ENCODE data around the gene ALOXE3.

Gene ALOXE3

GRCh38 chr17:8159459-8160223, 41.3 kb upstream of the ALOXE3 start:
- ChIA-PET CTCF (interaction anchor here (0.7 to 3.7 kb wide), 15 partner anchors 9 to 66 kb away, joined by 3 to 13 read pairs (median 5); partner anchors contain the start of genes BORCS6, HES7 and TMEM107), POLR2A (interaction anchor here (1.5 to 1.9 kb wide), 2 partner anchors 14 to 16 kb away, joined by 4 to 6 read pairs; no protein-coding TSS in a partner anchor)
- DNase-seq (ENCODE audit: extremely low spot score), result no peak
- no peak for TF ChIP-seq CTCF (IDR thresholded peaks at IDR 0.05; ENCODE audit: control extremely low read depth, extremely low read depth, low read depth, missing control alignments)

- no peak for DNase-seq (ENCODE audit: extremely low spot score)
- TF ChIP-seq CTCF (IDR thresholded peaks at IDR 0.05; ENCODE audit: control extremely low read depth, extremely low read depth, low read depth, missing control alignments), result no peak
- ChIA-PET CTCF (interaction anchor here (0.7 to 3.7 kb wide), 23 partner anchors 9 to 85 kb away, joined by 3 to 20 read pairs (median 5); partner anchors contain the start of genes ALOXE3, BORCS6, HES7 and TMEM107), POLR2A (interaction anchor here (0.7 to 1.5 kb wide), 4 partner anchors 14 to 35 kb away, joined by 3 to 10 read pairs (median 4); partner anchors contain the start of genes BORCS6 and HES7)
These were observed 40.7 kb upstream of the ALOXE3 start for GRCh38 chr17:8159032-8159400.

- ChIA-PET CTCF (interaction anchor here (0.5 to 3.7 kb wide), 27 partner anchors 9 to 180 kb away, joined by 3 to 20 read pairs (median 5); partner anchors contain the start of genes ALOXE3, BORCS6, HES7 and TMEM107), POLR2A (interaction anchor here (0.6 to 1.5 kb wide), 7 partner anchors 11 to 130 kb away, joined by 3 to 10 read pairs (median 4); partner anchors contain the start of genes BORCS6, HES7 and RANGRF)
- peak; percentile 86 for TF ChIP-seq CTCF (IDR thresholded peaks at IDR 0.05; ENCODE audit: control extremely low read depth, extremely low read depth, low read depth, missing control alignments)
- DNase-seq (ENCODE audit: extremely low spot score), result peak; percentile 83
These were observed 40.1 kb upstream of the ALOXE3 start for GRCh38 chr17:8158267-8159031.

- CTCF ChIA-PET, result interaction anchor here (0.7 to 4.4 kb wide), 11 partner anchors 11 to 62 kb away, joined by 3 to 46 read pairs (median 6); partner anchors contain the start of genes ALOXE3, BORCS6 and TMEM107
- POLR2A ChIA-PET, result interaction anchor here (0.6 to 4.1 kb wide), 7 partner anchors 11 to 139 kb away, joined by 3 to 37 read pairs (median 4); partner anchors contain the start of genes SLC25A35 and TMEM107
- DNase-seq (ENCODE audit: extremely low spot score), result peak; percentile 96
- no peak for TF ChIP-seq CTCF (IDR thresholded peaks at IDR 0.05; ENCODE audit: control extremely low read depth, extremely low read depth, low read depth, missing control alignments)
These were observed 38.1 kb upstream of the ALOXE3 start for GRCh38 chr17:8156246-8156992.

- ChIA-PET POLR2A (interaction anchor here (1.8 to 4.1 kb wide), 3 partner anchors 11 to 17 kb away, joined by 17 to 37 read pairs (median 28); no protein-coding TSS in a partner anchor), CTCF (interaction anchor here (0.6 to 4.4 kb wide), 9 partner anchors 12 to 62 kb away, joined by 3 to 46 read pairs (median 5); partner anchors contain the start of gene ALOXE3)
- no peak for DNase-seq (ENCODE audit: extremely low spot score)
- no peak for TF ChIP-seq CTCF (IDR thresholded peaks at IDR 0.05; ENCODE audit: control extremely low read depth, extremely low read depth, low read depth, missing control alignments)
These were observed 37.6 kb upstream of the ALOXE3 start for GRCh38 chr17:8155996-8156245.
